Tibial artery (tissue), 4 donors: Measurements from ENCODE around the gene OR2M2.

ENCODE experiments used
- DNase-seq, 2 donors: peaks; one replicate each; pipeline ENCODE4 v3.0.0-alpha.2; 2019
- H3K27ac ChIP-seq, 2 donors: fragments of 200-600 bp; sonication (generic) in 1 of 2; 1 replicate in 1 of 2; 2 replicates in 1 of 2; pipeline ENCODE4 v1.5.1; 2018 to 2019; ENCODE audit warnings: mild to moderate bottlenecking in 1 of 2
- H3K27me3 ChIP-seq, 2 donors: fragments of 200-600 bp; sonication (generic) in 1 of 2; one replicate each; pipeline versions ENCODE4 v1.5.1 to v1.6.0; 2016 to 2019
- H3K36me3 ChIP-seq, 3 donors: fragments of 200-600 bp; sonication (generic) in 2 of 3; one replicate each; pipeline ENCODE4 v1.5.1; 2016 to 2019; ENCODE audit warnings: mild to moderate bottlenecking in 2 of 3
- H3K4me1 ChIP-seq, 4 donors: fragments of 200-600 bp; sonication (generic) in 2 of 4; 1 replicate in 3 of 4; 2 replicates in 1 of 4; pipeline ENCODE4 v1.5.1; 2016 to 2019
- H3K4me3 ChIP-seq, 2 donors: fragments of 200-600 bp; sonication (generic) in 1 of 2; 1 replicate in 1 of 2; 2 replicates in 1 of 2; pipeline ENCODE4 v1.5.1; 2018 to 2019; ENCODE audit warnings: mild to moderate bottlenecking in 2 of 2
- H3K9me3 ChIP-seq, 3 donors: fragments of 200-600 bp; sonication (generic) in 1 of 3; one replicate each; pipeline ENCODE4 v1.5.1; 2016 to 2019
- CTCF ChIP-seq, 2 experiments: fragments of 200-600 bp in 1 of 2; fragments of 450-650 bp in 1 of 2; IDR thresholded peaks; one replicate each; pipeline ENCODE4 v1.5.1; 2017 to 2019; ENCODE audit warnings: antibody characterized with exemption in 2 of 2, mild to moderate bottlenecking in 1 of 2, moderate library complexity in 1 of 2
- intact Hi-C: fragments of 100-400 bp; cut with DNase I; formaldehyde crosslinking; loops from one replicate; pipeline ENCODE4 v1.15.0; 2023; ENCODE audit warnings: low total_unique reads

The OR2M2 gene

GRCh38 chr1:248165186-248165585, 9.4 kb upstream of the OR2M2 start:
- no peak overlapping the region for H3K4me3 ChIP-seq
- H3K4me1 ChIP-seq = no peaks in the 10 kb centered on the region
- no peak for DNase-seq
- no peaks in the 10 kb centered on the region for H3K36me3 ChIP-seq
- H3K27me3 ChIP-seq = no peaks in the 10 kb centered on the region
- H3K27ac ChIP-seq = no peak overlapping the region
- no peak for TF ChIP-seq CTCF (IDR thresholded peaks at IDR 0.05)
- no peaks in the 10 kb centered on the region for H3K9me3 ChIP-seq
- intact Hi-C loops = no loop called here

GRCh38 chr1:248183996-248184395, 9.4 kb downstream of the OR2M2 start:
- H3K9me3 ChIP-seq = no peaks in the 10 kb centered on the region
- intact Hi-C loops = no loop called here
- H3K27ac ChIP-seq = no peak overlapping the region
- no peak for DNase-seq
- no peaks in the 10 kb centered on the region for H3K27me3 ChIP-seq
- H3K36me3 ChIP-seq = no peaks in the 10 kb centered on the region
- no peak overlapping the region for H3K4me3 ChIP-seq
- no peak for TF ChIP-seq CTCF (IDR thresholded peaks at IDR 0.05)
- no peaks in the 10 kb centered on the region for H3K4me1 ChIP-seq

DNA sequence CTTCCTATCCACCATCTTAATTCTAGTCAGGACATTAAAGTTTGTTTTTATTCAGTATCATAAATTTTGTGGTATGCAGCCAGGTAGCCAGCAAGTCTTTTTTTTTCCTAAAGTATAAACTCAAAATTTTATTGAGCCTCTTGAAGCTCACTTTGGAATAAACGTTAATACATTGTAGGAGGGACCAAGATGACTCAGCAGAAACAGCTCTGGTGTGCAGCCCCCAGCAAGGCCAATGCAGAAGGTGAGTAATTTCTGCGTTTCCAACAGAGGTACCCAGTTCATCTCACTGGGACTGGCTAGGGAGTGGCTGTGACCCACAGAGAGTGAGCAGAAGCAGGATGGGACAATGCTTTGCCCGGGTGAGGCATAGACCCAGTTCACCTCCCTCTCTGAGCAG, 12.7 kb downstream of the OR2M2 start:
- TF ChIP-seq CTCF (IDR thresholded peaks at IDR 0.05) = no peak
- Histone ChIP-seq H3K27me3 (no peaks in the 10 kb centered on the region), H3K9me3 (no peaks in the 10 kb centered on the region), H3K27ac (no peak overlapping the region), H3K36me3 (no peaks in the 10 kb centered on the region), H3K4me3 (no peak overlapping the region), H3K4me1 (no peaks in the 10 kb centered on the region)
- intact Hi-C loops = no loop called here
- no peak for DNase-seq

GRCh38 chr1:248189026-248189425, 14.4 kb downstream of the OR2M2 start:
- Histone ChIP-seq H3K9me3 (no peaks in the 10 kb centered on the region), H3K27me3 (no peaks in the 10 kb centered on the region), H3K4me1 (no peaks in the 10 kb centered on the region), H3K4me3 (no peak overlapping the region), H3K27ac (no peak overlapping the region), H3K36me3 (no peaks in the 10 kb centered on the region)
- intact Hi-C loops = no loop called here
- DNase-seq = no peak
- no peak for TF ChIP-seq CTCF (IDR thresholded peaks at IDR 0.05)

DNA sequence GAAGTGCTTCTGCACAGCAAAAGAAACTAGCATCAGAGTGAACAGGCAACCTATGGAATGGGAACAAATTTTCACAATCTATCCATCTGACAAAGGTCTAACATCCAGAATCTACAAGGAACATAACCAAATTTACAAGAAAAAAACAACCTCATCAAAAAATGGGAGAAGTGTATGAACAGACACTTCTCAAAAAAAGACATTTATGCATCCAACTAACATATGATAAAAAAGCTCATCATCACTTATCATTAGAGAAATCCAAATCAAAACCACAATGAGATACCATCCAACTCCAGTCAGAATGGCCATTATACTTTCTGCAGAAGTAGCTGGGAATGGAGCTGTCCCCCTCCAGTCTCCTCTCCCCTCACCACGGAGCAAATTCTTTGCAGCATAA, 19.5 kb downstream of the OR2M2 start:
- Histone ChIP-seq H3K9me3 (no peaks in the 10 kb centered on the region), H3K4me1 (no peaks in the 10 kb centered on the region), H3K27ac (no peak overlapping the region), H3K27me3 (no peaks in the 10 kb centered on the region), H3K36me3 (no peaks in the 10 kb centered on the region), H3K4me3 (no peak overlapping the region)
- no peak for DNase-seq
- TF ChIP-seq CTCF (IDR thresholded peaks at IDR 0.05) = no peak
- intact Hi-C loops = no loop called here

GRCh38 chr1:248196965-248197364, 22.3 kb downstream of the OR2M2 start, which contains the start of gene OR2M3:
Gene OR2M3, plus strand, starts transcription at chr1:248197265. Its CDS starts 5,803 bp downstream, at chr1:248203068.
- H3K4me3 ChIP-seq = no peak within 1 kb of the TSS
- no peaks in the 10 kb centered on the region for H3K36me3 ChIP-seq
- no peaks in the 10 kb centered on the region for H3K4me1 ChIP-seq
- no peak for DNase-seq
- H3K9me3 ChIP-seq = no peaks in the 10 kb centered on the region
- intact Hi-C loops = no loop called here
- no peaks in the 10 kb centered on the region for H3K27me3 ChIP-seq
- H3K27ac ChIP-seq = no peak within 1 kb of the TSS
- TF ChIP-seq CTCF (IDR thresholded peaks at IDR 0.05) = no peak
